ENCODE measurements around the gene FOXI1.

GRCh38 chr5:170136506-170136905 is 30.8 kb downstream of the FOXI1 start:
- no peak for TF ChIP-seq CTCF (IDR thresholded peaks at IDR 0.05)
- TF ChIP-seq POLR2A (IDR thresholded peaks at IDR 0.05), result no peak
- no peak for TF ChIP-seq POLR2AphosphoS5 (IDR thresholded peaks at IDR 0.05; ENCODE audit: insufficient read depth in 1 of 2, low read depth in 1 of 2)

All from vagina (tissue), 2 donors.